ENCODE data around the gene ZBTB9. TPM values are rescaled to one million over a fixed set of nuclear protein-coding genes. Genes with fewer than 3 reads are reported as not detected.

The ZBTB9 gene
- polyA plus RNA-seq, 3 donors, result 13.7 to 16.4 (median 14.9) TPM

Other genes with a start within 250 kb of the ZBTB9 start
- gene HSD17B8, start 249.9 kb upstream of the ZBTB9 start, polyA plus RNA-seq (ENCODE audit: insufficient read length in 3 of 3), result 10 to 100 TPM; 28.0 to 31.6 (median 31.2) TPM
- 10 to 100 TPM; 61.9 to 65.3 (median 61.9) TPM for gene RING1, start 246.1 kb upstream of the ZBTB9 start, polyA plus RNA-seq (ENCODE audit: insufficient read length in 3 of 3)
- 10 to 100 TPM; 71.3 to 95.2 (median 91.5) TPM for gene VPS52, start 182.7 kb upstream of the ZBTB9 start, polyA plus RNA-seq (ENCODE audit: insufficient read length in 3 of 3)
- gene RPS18, start 182.5 kb upstream of the ZBTB9 start, polyA plus RNA-seq (ENCODE audit: insufficient read length in 3 of 3), result 1,000 to 10,000 TPM; 3,032 to 3,633 (median 3,084) TPM
- gene B3GALT4, start 177.5 kb upstream of the ZBTB9 start, polyA plus RNA-seq (ENCODE audit: insufficient read length in 3 of 3), result 1 to 10 TPM; 5.2 to 5.9 (median 5.3) TPM
- gene WDR46, start 165.3 kb upstream of the ZBTB9 start, polyA plus RNA-seq (ENCODE audit: insufficient read length in 3 of 3), result 10 to 100 TPM; 70.0 to 73.9 (median 70.6) TPM
- 10 to 100 TPM; 74.9 to 83.0 (median 75.8) TPM for gene PFDN6, start 165.0 kb upstream of the ZBTB9 start, polyA plus RNA-seq (ENCODE audit: insufficient read length in 3 of 3)
- gene RGL2, start 155.6 kb upstream of the ZBTB9 start, polyA plus RNA-seq (ENCODE audit: insufficient read length in 3 of 3), result 100 to 1,000 TPM; 121 to 133 (median 130) TPM
- gene TAPBP, start 140.5 kb upstream of the ZBTB9 start, polyA plus RNA-seq (ENCODE audit: insufficient read length in 3 of 3), result 10 to 100 TPM; 34.8 to 50.6 (median 50.2) TPM
- 10 to 100 TPM; 26.1 to 27.5 (median 26.2) TPM for gene ZBTB22, start 136.8 kb upstream of the ZBTB9 start, polyA plus RNA-seq (ENCODE audit: insufficient read length in 3 of 3)
- 10 to 100 TPM; 57.2 to 64.0 (median 58.2) TPM for gene DAXX, start 131.6 kb upstream of the ZBTB9 start, polyA plus RNA-seq (ENCODE audit: insufficient read length in 3 of 3)
- gene KIFC1, start 62.8 kb upstream of the ZBTB9 start, polyA plus RNA-seq (ENCODE audit: insufficient read length in 3 of 3), result 10 to 100 TPM; 42.2 to 54.6 (median 43.3) TPM
- gene PHF1, start 43.6 kb upstream of the ZBTB9 start, polyA plus RNA-seq (ENCODE audit: insufficient read length in 3 of 3), result 10 to 100 TPM; 68.7 to 82.5 (median 74.8) TPM
- 100 to 1,000 TPM; 225 to 264 (median 238) TPM for gene CUTA, start 36.5 kb upstream of the ZBTB9 start, polyA plus RNA-seq (ENCODE audit: insufficient read length in 3 of 3)
- gene SYNGAP1, start 34.5 kb upstream of the ZBTB9 start, polyA plus RNA-seq (ENCODE audit: insufficient read length in 3 of 3), result 10 to 100 TPM; 31.5 to 40.8 (median 37.8) TPM
- gene BAK1, start 125.7 kb downstream of the ZBTB9 start, polyA plus RNA-seq (ENCODE audit: insufficient read length in 3 of 3), result 10 to 100 TPM; 22.5 to 26.1 (median 25.3) TPM
- 1 to 10 TPM; 8.2 to 9.1 (median 8.2) TPM for gene ITPR3, start 166.7 kb downstream of the ZBTB9 start, polyA plus RNA-seq (ENCODE audit: insufficient read length in 3 of 3)

Measured in renal pelvis (tissue), 3 donors.